MM.1S (cell line): Measurements from ENCODE around the gene IMMP2L.

Experiments
- CTCF ChIP-seq: fragments of 300-600 bp; sonication (generic); IDR thresholded peaks from 2 replicates; pipeline ENCODE4 v1.5.1; 2016; ENCODE audit warnings: antibody characterized with exemption, low read length, mixed read lengths
- EZH2 ChIP-seq: fragments of 300-600 bp; sonication (generic); optimal IDR thresholded peaks from 2 replicates; pipeline ENCODE3; 2017; ENCODE audit warnings: low read depth, mild to moderate bottlenecking, antibody characterized with exemption, low read length, mixed read lengths

- TF ChIP-seq CTCF (no peak), EZH2 (no peak)
Measured at GRCh38 chr7:111074748-111075146, 487.5 kb downstream of the IMMP2L start.
